ENCODE measurements around the gene PCLAF. TPM values are rescaled to one million over a fixed set of nuclear protein-coding genes. Genes with fewer than 3 reads are reported as not detected.
A peak's percentile ranks its signal among the peaks of the same experiment; 100 is the strongest.

Gene PCLAF
- total and polyA plus RNA-seq, 4 donors, result 1.4 to 72.2 (median 3.4) TPM

DNA sequence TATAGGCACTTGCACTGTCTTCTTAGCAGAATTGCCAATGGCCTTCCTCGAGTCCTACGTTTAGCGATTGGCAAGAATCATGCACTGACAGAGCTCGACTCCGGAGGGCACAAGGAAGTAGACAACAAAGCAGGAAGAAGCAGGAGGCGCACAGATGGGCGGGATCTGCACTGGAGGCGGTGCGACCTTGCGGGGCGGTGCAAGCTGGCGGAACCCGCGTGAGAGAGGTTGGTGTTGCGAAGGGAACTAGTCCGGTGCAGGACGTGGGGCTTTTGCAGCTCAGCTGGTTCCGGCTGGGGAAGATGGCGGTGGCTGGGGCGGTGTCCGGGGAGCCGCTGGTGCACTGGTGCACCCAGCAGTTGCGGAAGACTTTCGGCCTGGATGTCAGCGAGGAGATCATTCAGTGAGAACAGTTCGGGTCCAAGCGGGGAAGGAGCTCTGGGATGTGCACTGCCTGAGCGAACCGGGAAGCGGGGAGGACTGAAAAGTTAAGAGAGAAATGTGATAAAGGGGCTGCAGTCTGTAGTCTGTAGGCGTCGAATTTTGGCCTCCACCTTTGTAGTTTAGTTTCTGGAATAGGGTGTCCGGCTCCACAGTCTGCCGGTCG lies 6.4 kb upstream of the PCLAF start, which contains the start of gene TRIP4 (continued):
- TF ChIP-seq, protein P1, sequence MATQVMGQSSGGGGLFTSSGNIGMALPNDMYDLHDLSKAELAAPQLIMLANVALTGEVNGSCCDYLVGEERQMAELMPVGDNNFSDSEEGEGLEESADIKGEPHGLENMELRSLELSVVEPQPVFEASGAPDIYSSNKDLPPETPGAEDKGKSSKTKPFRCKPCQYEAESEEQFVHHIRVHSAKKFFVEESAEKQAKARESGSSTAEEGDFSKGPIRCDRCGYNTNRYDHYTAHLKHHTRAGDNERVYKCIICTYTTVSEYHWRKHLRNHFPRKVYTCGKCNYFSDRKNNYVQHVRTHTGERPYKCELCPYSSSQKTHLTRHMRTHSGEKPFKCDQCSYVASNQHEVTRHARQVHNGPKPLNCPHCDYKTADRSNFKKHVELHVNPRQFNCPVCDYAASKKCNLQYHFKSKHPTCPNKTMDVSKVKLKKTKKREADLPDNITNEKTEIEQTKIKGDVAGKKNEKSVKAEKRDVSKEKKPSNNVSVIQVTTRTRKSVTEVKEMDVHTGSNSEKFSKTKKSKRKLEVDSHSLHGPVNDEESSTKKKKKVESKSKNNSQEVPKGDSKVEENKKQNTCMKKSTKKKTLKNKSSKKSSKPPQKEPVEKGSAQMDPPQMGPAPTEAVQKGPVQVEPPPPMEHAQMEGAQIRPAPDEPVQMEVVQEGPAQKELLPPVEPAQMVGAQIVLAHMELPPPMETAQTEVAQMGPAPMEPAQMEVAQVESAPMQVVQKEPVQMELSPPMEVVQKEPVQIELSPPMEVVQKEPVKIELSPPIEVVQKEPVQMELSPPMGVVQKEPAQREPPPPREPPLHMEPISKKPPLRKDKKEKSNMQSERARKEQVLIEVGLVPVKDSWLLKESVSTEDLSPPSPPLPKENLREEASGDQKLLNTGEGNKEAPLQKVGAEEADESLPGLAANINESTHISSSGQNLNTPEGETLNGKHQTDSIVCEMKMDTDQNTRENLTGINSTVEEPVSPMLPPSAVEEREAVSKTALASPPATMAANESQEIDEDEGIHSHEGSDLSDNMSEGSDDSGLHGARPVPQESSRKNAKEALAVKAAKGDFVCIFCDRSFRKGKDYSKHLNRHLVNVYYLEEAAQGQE (IDR thresholded peaks at IDR 0.05), result peak; percentile 62
- TF ChIP-seq JUND (IDR thresholded peaks at IDR 0.05), result peak in 1 of 2 donors; percentile 11
- peak; percentile 89 for TF ChIP-seq TAF1 (conservative IDR thresholded peaks at IDR 0.05)
- TF ChIP-seq, protein P2, sequence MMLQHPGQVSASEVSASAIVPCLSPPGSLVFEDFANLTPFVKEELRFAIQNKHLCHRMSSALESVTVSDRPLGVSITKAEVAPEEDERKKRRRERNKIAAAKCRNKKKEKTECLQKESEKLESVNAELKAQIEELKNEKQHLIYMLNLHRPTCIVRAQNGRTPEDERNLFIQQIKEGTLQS (IDR thresholded peaks at IDR 0.05), result peak; percentile 53
- peak; percentile 61 for TF ChIP-seq NR2F2 (IDR thresholded peaks at IDR 0.05)
- TF ChIP-seq, protein P3, sequence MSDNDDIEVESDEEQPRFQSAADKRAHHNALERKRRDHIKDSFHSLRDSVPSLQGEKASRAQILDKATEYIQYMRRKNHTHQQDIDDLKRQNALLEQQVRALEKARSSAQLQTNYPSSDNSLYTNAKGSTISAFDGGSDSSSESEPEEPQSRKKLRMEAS (IDR thresholded peaks at IDR 0.05), result peak; percentile 94

DNA sequence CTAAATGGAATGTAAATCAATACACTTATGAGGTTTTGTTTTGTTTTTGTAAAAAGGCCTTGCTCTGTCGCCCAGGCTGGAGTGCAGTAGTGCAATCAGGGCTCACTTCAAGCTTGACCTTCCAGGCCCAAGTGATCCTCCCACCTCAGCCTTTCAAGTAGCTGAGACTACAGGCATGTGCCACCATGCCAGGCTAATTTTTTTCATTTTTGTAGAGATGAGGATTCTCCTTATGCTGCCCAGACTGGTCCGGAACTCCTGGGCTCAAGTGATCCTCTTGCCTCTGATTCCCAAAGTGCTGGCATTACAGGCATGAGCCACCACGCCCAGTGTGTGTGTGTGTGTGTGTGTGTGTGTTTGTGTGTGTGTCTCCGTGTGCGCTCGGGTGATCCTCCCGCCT lies 5.0 kb upstream of the PCLAF start:
- Histone ChIP-seq H3K9me3 (ENCODE audit: control insufficient read depth in 4 of 4, low read length in 3 of 4) (no peaks in the 10 kb centered on the region), H3K36me3 (ENCODE audit: control insufficient read depth in 4 of 4, insufficient read depth in 3 of 4, low read depth in 1 of 4, low read length in 3 of 4) (no peaks in the 10 kb centered on the region), H3K4me1 (ENCODE audit: control insufficient read depth in 4 of 4, insufficient read depth in 4 of 4, low read length in 3 of 4) (peaks cover 1 to 19% (median 9%) of the 10 kb centered on the region in 4 donors), H3K4me3 (ENCODE audit: low read depth in 1 of 3, low read length in 3 of 3) (no peak overlapping the region), H3K27ac (ENCODE audit: low read depth in 1 of 2, low read length in 2 of 2) (no peak overlapping the region), H3K27me3 (ENCODE audit: control insufficient read depth in 4 of 4, insufficient read depth in 4 of 4, low read length in 3 of 4) (no peaks in the 10 kb centered on the region), H3K9ac (ENCODE audit: low read depth in 1 of 2, low read length in 2 of 2) (no peak overlapping the region)
- WGBS, result 95% methylated on average over 7 of the region's 7 CpGs
- DNase-seq (ENCODE audit: low spot score), result no peak
- no peak for TF ChIP-seq HNF4A (conservative IDR thresholded peaks at IDR 0.05)

DNA sequence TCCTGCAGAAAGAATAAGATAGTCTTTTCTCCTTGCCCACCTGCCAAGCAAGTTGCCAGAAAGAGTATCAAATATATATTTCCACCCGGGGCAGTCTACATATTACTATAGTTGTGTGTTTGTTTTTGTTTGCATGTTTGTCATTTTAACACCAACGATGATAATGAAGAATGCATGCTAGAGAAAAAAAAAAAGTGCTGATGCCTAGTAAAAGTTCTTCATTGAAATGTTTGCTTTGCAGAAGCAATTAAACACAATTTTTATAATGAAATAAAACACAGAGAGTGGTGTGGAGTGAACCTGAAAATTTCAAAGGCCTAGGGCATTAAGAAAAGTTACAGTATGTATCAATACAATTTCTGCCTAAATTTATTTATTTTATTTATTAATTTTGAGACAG lies 2.5 kb upstream of the PCLAF start:
- TF ChIP-seq FOXA2 (IDR thresholded peaks at IDR 0.05), result no peak
- TF ChIP-seq, protein P2 (IDR thresholded peaks at IDR 0.05), result no peak
- TF ChIP-seq GABPA (IDR thresholded peaks at IDR 0.05 in 1 of 2, conservative IDR thresholded peaks at IDR 0.05 in 1 of 2), result no peak
- TF ChIP-seq FOXA1 (IDR thresholded peaks at IDR 0.05), result no peak
- TF ChIP-seq RAD21 (IDR thresholded peaks at IDR 0.05), result no peak
- TF ChIP-seq, protein P4, sequence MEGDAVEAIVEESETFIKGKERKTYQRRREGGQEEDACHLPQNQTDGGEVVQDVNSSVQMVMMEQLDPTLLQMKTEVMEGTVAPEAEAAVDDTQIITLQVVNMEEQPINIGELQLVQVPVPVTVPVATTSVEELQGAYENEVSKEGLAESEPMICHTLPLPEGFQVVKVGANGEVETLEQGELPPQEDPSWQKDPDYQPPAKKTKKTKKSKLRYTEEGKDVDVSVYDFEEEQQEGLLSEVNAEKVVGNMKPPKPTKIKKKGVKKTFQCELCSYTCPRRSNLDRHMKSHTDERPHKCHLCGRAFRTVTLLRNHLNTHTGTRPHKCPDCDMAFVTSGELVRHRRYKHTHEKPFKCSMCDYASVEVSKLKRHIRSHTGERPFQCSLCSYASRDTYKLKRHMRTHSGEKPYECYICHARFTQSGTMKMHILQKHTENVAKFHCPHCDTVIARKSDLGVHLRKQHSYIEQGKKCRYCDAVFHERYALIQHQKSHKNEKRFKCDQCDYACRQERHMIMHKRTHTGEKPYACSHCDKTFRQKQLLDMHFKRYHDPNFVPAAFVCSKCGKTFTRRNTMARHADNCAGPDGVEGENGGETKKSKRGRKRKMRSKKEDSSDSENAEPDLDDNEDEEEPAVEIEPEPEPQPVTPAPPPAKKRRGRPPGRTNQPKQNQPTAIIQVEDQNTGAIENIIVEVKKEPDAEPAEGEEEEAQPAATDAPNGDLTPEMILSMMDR (IDR thresholded peaks at IDR 0.05; ENCODE audit: low read depth, low read length, missing input control), result no peak
- TF ChIP-seq, protein P1 (IDR thresholded peaks at IDR 0.05), result no peak
- TF ChIP-seq SP1 (IDR thresholded peaks at IDR 0.05), result no peak
- TF ChIP-seq HNF4A (conservative IDR thresholded peaks at IDR 0.05), result no peak
- TF ChIP-seq, protein P3 (IDR thresholded peaks at IDR 0.05), result no peak
- TF ChIP-seq, protein P5, sequence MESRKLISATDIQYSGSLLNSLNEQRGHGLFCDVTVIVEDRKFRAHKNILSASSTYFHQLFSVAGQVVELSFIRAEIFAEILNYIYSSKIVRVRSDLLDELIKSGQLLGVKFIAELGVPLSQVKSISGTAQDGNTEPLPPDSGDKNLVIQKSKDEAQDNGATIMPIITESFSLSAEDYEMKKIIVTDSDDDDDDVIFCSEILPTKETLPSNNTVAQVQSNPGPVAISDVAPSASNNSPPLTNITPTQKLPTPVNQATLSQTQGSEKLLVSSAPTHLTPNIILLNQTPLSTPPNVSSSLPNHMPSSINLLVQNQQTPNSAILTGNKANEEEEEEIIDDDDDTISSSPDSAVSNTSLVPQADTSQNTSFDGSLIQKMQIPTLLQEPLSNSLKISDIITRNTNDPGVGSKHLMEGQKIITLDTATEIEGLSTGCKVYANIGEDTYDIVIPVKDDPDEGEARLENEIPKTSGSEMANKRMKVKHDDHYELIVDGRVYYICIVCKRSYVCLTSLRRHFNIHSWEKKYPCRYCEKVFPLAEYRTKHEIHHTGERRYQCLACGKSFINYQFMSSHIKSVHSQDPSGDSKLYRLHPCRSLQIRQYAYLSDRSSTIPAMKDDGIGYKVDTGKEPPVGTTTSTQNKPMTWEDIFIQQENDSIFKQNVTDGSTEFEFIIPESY (IDR thresholded peaks at IDR 0.05), result no peak
- TF ChIP-seq EGR1 (IDR thresholded peaks at IDR 0.05; ENCODE audit: low read depth in 2 of 2), result no peak
- no peak for TF ChIP-seq HNF4G (IDR thresholded peaks at IDR 0.05)
- no peak for TF ChIP-seq TAF1 (conservative IDR thresholded peaks at IDR 0.05)
- WGBS, result 84% methylated on average over 2 of the region's 2 CpGs
- peaks cover 3 to 19% (median 11%) of the 10 kb centered on the region in 4 donors for H3K4me1 ChIP-seq (ENCODE audit: control insufficient read depth in 4 of 4, insufficient read depth in 4 of 4, low read length in 3 of 4)

More for the DNA sequence above, 2.5 kb upstream of the PCLAF start:
- no peak overlapping the region for H3K9ac ChIP-seq (ENCODE audit: low read depth in 1 of 2, low read length in 2 of 2)
- H3K4me3 ChIP-seq (ENCODE audit: low read depth in 1 of 3, low read length in 3 of 3), result no peak overlapping the region
- no peaks in the 10 kb centered on the region for H3K36me3 ChIP-seq (ENCODE audit: control insufficient read depth in 4 of 4, insufficient read depth in 3 of 4, low read depth in 1 of 4, low read length in 3 of 4)
- no peaks in the 10 kb centered on the region for H3K27me3 ChIP-seq (ENCODE audit: control insufficient read depth in 4 of 4, insufficient read depth in 4 of 4, low read length in 3 of 4)
- DNase-seq (ENCODE audit: low spot score), result no peak
- no peaks in the 10 kb centered on the region for H3K9me3 ChIP-seq (ENCODE audit: control insufficient read depth in 4 of 4, low read length in 3 of 4)
- no peak overlapping the region for H3K27ac ChIP-seq (ENCODE audit: low read depth in 1 of 2, low read length in 2 of 2)

All from liver (tissue), 9 donors.